ENCODE results near the gene BEST4.
"Not testable (repeated sequence)": the region's sequence is repeated elsewhere in the genome, so short reads cannot be mapped to it uniquely, and the experiment has no call there.

Gene BEST4

DNA sequence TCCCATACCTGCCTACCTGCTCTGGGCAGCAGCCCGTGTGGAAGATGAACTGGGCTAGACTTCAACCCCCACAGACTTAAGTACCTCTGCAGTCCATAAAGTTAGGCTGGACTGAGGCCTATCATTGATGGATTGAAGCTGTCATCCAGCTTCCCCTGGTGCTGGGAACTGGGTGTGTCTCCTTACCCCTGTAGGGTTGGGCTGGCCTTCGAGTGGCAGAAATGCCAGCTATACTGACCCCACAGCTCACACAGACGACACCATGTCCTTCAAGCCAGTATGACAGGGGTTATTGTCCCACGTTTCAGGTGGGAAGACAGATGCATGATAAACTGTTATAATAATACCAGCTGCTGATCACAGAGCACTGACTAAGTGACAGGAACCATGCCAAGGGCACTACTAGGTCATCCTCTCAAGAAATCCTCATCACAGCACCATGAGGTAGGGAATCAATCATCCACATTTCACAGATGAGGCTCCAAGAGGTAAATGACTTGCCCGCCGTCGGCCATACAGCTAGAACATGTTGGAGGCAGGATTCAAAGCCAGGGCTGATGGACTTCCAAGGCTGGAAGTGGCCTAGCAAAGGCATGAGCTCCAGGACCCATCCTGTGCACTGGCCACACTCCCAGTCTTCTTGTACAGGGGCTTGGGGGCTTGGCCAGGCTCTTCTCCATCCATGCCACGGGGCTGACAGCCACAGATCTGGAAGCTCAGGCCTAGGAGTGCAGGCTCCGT lies at the start of gene BEST4:
TSS of gene BEST4 (minus strand) at position 51 of the 741 bp plus-strand sequence. CDS start 465 bp downstream, outside the sequence.
- DNase-seq = no peak

DNA sequence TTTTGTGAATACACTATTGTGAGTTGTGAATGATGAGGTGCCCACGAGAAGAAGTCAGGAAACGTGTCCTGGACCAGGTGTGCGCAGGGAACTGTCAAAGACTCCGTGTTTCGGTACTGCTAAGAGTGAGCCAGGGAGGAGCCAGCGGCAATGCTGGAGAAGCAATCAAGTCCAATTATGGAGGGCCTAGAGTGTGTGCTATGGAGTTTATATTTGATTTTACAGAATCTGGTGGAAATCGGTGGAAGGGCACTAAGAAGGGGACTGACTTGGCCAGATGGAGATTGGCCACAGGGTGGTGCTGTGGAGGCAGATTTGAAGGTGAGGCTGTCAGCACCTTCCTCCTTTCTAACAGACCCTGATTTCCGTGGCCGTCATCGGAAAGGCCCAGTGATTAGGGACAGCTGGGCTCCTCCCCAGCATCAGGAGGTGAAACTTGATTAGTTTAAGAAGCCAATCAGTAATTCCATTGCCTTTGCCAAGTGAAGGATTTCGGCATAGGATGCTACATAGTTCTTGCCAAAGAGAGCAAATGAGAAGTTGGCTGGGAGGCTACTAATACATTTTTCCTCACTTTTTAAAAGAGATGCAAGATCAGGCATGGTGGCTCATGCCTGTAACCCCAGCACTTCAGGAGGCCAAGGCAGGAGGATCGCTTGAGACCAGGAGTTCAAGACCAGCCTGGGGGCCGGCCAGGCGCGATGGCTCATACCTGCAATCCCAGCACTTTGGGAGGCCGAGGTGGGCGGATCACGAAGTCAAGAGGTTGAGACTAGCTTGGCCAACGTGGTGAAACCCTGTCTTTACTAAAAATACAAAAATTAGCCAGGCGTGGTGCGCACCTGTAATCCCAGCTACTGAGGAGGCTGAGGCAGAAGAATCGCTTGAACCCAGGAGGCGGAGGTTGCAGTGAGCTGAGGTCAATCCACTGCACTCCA lies 48.0 kb upstream of the BEST4 start:
- peak; percentile 93 for DNase-seq

DNA sequence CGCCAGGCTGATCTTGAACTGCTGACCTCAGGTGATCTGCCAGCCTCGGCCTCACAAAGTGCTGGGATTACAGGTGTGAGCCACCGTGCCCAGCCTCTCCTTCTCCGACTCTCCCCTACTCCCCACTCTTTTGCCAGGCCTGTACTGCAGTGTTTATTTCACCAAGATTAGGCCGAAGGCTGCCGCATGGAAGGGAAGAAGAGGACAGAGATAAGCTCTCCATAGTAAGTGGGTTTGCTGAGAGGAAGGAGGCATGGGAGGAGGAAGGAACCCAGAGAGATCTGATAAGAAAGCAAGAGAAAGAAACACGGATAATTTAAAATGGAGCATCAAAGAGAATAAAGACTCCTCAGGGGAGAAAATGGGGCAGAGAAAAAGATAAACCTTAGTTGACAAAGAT lies 46.4 kb upstream of the BEST4 start:
- no peak for DNase-seq

DNA sequence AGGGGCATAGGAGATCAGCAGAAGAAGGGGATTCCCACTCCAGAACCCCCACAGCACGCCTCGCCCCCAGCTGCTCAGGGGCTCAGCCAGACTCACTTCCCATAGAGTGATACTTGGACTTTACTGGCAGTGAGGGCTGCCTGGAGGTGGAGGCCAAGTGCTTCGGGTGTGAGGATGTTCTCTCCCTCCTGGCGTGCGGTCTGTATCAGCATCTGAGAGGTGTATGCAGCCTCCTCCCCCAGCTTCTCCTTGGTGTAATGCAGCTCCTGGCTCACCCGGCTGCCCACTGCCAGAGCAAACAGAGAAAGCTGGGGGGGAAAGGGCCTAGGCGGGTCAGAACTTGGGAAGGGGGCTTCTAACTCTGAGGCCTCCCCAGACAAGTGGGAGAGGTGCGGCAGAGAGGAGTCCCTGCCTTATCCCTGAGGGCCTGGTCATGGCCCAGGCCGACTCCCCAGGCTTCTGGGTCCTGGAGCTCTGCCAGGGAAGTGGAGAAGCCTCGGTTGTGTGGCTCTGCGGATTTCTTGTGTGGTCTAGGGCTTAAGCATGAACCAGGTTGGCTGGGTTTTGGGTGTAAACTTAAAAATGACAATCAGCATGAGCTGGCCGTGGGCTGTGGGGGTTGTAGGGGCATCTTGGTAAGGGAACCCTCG lies 44.2 kb upstream of the BEST4 start:
- DNase-seq = no peak

DNA sequence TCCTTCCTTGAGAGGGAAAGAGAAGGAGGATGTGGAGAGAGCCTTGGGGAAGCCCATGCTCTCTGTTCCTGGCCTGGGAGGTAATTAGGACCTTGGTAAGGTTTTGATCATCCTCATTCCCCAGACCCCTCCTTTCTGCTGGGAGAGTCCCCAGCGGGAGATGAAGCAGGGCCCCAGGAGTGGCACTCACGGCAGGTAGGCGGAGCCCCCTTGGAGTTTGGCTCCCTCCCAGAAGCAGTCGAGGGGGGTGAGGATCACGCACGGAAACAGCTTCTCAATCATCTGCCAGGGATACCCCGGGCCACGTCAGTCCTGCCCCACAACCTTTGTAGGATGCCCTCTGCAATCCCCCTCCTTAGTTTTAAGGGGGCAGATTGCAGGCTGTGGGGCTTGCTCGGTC lies 43.5 kb upstream of the BEST4 start:
- no peak for DNase-seq

DNA sequence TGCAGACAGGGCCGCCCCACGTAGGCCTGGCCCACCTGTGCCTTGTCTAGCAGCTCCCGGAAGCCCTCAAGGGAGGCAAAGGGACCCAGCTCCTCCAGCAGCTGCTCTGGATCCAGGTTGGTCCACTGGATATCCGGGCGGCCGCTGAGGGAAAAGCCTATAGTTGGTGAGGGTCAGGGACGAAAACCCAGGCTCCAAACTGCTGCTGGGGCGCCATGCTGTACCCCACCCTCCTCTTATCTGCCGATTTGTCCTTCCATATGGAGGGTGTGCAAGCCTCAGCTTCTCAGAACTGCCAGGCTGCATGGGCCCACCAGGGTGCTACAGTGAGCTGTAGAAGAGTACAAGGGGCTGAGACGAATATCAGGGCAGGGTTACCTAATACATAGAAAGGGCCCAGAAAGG lies 42.9 kb upstream of the BEST4 start:
- DNase-seq = no peak

DNA sequence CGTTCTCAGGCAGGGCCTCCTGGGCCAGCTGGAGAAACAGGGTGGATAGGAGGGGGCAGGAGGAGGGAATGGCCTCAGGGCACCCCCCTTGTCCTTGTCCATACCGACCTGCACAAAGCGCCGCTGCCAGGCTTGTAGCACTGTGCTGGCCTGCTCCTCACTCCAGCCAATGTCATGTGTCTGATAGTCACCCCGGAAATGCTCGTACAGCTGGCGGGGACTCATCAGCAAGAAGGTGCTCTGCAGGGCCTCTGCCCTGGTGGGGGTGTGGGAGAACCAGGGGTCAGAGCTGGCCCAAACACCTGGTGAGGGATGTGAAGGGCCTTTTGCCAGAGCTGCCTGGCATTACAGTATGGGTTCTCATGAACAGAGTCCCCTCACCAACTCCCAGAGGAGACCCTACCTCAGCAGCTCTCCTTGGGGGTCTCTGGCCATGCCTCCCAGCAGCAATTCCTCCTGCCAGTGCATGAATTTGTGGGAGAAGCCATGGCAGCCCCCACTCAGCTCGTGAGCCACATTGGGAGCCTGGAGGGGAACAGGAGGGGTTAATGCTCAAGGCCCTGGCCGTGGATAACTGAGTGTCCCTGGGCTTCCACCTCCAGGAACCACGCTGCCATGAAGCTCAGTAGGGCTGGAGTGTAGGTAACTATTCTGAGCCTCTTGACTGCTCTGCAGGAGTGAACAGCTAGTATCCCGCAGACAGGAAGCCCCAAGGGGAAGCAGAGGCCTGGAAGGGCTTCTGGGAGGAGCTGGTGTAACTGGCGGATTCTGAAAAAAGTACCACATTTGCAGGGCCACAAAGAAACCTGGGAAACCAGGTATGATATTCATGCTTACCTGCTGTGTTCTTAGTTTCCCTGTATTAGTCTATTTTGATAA lies 41.8 kb upstream of the BEST4 start:
- no peak for DNase-seq

DNA sequence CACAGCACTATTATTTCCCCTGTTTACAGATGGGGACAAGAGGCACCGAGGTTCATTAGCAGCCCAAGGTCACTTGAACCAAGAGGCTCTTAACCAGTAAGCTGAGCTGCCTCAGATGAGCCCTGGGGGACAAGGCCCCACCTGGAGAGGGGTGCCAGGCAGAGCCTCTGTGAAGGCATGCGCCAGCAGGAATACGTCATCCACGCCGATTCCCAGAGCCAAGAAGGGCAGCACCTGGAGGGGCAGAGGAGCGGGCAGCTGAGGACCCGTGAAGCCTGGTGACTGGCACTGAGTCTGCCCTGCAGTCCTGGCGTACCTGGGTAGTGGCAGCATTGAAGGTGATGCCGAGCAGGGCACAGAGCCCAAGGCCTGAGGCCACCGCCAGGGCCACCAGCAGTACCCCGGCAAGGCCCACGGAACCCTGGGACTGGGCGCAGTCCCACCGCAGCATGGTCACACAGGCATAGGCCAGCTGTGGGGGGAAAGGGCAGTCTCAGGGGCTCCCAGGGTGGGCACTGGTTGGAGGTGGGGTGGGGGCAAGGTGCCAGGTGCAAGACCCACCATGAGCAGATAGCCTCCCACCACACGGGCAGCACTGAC lies 41.0 kb upstream of the BEST4 start:
- DNase-seq = no peak

DNA sequence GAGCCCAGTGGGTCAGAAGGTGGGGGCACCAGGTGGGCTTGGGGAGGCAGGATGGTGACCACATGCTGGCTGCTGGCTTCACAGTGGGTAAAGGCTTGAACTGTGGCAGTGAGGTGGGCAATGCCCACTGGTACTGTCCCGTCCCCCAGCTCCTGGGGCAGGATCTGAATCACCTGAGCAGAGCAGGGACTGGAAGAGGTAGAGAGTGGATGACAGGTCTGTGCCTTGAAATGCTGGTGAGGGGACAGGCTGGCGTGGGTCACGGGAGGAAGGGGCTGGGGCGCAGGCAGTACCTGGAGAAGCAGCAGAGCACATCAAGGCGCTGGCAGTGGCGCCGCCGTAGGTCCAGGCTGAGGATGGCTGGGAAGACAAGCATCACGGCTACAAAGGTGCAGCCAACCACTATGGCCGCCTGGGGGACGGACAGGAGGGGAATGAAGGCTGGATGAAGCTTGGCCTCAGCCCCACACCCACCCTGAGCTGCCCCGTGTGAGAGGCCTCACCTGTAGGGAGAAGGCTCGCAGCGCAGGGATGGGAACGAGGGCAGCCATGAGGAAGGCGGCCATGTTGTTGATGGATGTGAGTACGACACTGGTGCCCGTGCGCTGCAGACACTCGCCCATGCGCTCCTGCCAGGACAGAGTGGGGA lies 40.2 kb upstream of the BEST4 start:
- DNase-seq = no peak

DNA sequence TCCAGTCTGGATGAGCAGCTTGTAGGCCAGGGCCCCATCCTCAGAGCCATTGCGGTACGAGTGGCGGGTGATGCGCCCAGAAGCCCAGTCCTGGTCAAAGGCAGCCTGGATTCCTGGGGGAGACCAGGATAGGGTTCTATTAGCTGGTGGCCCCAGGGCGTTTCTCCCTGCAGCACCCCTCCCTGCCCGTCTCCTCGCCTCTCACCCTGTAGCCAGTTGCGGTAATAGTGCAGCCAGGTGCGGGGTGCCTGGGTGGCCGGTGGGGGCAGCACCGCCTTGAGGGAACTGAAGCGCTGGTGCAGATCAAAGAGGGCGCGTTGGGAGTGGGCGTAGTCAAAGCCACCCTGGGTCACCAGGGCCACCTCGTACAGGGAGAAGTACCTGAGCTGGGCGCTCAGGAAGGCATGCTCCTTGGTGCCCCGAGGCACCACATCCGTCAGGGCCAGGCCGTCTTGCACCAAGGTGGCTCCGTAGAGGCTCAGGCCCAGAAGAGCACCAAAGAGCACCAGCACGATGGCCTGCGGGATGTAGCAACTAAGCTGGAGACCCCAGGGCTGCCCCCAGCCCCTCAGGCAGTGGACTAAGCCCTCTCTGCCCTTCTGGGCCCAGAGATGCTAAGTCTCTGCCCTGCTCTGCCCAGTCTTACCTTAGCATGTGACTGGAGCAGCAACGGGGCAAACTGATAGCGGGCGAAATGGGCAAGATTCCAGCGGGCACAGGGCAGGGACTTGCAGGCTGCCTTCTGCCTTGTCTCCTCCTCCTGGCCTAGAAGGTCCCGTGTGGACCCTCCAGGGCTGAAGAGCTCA lies 39.4 kb upstream of the BEST4 start:
- DNase-seq = no peak

DNA sequence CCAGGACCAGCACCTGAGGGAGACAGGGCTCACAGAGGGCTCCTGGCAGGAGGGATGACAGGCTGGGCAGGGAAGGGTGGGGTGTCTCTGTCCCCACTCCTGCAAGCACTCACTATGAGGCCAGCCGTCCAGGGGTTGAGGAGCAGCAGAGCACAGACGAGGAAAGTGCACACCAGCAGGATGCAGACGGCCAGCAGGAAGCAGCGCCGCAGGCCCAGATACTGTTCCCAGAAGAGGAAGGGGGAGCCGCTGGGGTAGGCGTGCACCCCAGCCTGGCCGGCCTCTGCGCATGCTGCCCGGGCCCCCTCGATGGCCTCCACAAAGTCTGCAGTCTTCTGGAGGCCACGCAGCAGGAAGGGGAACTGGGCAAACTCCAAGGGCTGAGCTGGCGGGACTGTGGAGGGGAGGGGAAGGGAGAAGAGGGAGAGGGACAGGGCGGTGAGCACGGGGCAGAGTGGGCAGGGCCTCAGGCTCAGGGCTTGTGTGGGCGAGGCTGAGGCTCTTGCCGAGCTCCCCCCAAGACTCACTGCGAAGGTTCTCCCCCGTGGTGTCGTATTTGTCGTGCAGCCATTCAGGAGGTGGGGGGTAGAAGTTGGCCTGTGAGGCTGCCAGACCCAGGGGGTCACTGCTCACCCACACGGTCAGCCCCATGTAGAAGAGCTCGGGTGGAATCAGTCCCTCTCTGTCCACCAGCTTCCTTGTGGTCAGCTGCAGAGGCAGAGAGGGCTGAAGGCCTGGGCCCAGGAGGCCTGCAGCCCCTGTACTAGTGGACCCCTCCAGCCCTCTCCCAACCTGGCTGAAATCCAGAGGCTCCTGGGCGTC lies 38.6 kb upstream of the BEST4 start:
- no peak for DNase-seq

DNA sequence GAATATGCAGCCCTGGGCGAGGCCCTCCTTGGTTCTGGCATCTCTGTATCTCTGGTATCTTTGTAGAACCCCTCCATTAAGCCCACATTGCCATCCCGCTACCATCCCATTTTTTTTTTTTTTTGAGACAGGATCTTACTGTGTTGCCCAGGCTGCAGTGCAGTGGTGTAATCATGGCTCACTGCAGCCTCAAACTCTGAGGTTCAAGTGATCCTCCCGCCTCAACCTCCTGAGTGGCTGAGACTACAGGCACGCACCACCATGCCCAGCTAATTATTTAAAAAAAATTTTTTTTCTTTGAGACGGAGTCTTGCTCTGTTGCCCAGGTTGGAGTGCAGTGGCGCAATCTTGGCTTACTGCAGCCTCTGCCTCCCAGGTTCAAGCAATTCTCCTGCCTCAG lies 36.4 kb upstream of the BEST4 start:
- not testable (repeated sequence) for DNase-seq

DNA sequence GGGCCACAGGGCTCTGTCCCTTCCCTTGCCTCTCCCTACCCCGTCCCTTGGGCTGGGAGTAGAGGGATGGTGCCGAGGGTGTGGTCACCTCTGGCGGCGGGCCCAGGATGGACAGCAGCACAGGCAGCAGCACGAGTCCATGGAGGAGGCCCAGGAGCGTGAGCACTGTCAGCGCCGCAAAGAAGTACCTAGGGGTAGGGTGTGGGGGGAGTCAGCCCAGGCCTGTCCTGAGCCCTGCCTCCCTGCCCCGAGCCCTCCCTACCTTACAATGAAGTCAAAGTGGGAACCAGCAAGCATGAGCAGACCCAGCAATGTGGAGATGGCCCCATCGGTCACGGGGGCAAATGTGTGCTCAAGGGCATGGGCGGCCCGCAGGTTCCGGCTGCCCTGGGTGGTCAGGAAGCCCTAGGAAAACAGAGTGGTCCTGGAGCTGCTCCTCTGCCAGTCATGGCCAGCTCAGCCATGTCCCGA lies 35.0 kb upstream of the BEST4 start:
- no peak for DNase-seq

DNA sequence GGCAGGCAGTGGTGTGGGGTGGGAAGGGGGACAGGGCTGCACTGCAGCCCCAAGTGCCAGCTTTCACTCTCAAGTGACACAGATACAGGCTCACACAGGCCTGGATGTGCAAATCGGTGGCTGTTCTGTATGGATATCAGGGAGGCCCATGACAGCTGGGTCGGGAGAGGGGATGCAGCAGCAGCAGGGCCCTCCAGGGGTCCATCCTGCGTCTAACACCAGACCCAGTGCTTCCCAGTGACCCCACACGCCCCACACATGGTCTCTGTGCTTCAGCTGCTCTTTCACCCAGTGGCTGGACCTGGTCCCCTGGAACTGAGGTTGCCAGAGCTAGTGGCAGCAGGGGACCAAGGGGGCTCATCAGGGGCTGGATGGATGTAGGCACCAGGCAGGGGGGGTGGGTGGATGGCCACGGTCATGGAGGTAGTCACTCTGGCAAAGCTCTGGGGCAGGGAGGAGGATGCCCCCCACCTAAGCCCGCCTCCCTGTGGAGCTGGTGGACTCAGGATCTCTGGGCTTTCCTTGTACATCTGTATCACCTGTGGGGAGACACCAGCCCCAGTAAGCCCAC lies 34.2 kb upstream of the BEST4 start:
- DNase-seq = no peak

DNA sequence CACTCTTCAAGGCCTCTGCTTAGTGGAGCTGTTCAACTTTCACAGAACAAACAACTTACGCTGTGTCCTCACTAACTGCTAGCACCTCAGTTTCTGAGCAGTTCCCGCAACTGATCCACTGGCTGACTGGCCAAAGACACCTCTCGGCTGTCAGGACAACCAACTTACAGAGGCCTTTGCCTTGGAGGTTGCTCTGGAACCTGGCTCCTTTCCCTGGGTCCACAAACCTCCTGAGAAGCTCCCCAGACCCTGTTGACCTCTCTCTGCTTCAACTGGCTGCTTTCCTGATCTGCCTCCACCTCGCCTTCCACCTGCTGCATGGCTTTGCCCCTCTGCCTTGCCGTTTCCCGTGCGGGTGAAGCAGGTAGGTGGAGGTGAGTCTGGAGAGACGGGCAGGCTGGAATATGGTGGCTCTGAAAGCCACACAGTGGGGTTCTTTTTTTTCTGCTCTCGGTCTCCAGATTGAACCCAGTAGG lies 33.3 kb upstream of the BEST4 start:
- no peak for DNase-seq

DNA sequence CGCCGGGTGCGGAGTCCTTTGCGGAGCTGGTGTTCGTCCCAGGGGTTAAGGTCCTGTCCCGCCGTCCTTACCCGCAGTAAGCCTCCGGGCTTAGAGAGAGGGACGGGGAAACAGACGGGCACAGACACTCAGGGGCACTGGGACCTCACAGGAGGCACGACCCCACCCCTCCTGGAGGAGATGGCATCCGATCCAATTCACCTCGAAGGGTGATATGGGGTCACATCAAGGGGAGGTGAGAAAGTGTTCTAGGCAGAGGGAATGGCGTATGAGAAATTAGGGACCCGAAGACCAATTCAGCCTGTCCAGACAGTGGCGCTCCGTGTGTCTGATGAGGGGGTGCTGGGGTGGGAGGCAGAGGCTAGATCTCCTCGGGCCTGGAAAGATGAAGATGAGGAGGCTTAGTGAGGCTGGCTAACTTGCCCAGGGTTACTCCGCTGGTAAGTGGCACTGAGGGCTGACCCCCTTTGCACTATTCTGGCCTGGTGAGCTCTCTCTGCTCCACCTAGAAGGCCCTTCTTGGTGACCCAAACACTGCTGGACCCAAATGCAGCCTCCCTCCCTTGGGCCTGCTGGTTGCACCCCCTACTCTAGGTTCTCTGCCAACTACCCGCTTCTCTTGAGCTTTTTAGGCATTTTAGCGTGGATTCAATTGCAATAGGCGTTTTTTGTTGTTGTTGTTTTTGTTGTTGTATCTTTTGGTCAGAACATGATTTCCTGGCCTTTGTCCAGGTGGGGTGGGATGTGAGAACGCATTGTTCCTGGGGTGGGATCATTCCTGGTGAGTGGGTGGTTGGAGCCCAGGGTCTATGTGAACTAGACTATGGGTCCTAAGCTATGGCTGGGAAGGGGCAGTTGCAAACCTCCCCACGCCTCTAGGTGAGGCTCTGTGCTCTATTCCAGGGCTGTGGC lies 32.6 kb upstream of the BEST4 start:
- DNase-seq = no peak

DNA sequence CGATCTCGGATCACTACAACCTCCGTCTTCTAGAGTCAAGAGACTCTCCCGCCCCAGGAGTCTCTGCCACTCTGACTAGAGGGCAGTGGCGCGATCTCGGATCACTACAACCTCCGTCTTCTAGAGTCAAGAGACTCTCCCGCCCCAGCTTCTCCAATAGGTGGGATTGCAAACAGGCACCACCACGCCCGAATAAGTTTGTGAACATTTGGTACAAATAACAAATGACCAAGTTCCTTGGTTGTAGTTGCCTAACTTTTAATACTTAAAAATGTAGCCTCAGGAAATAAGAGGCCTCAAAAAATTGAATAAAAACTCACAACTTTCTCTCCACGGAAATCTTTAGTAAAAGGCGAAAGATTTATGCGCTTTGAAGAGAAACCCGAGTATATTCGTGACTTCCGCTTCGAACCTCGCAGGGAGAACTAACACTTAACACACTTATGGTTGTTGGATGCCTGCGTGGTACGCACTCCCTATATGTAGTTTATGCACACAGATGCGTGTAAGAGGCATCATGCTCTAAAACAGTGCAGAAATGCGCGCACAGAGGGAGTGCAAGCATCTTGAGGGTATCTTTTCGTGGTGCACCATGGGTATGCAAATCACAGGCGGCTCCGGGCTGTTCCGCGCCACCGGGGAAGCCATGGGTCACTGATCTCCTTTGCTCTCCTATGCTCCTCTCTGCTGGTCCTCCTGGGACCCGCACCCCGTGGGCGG lies 31.8 kb upstream of the BEST4 start:
- DNase-seq = peak; percentile 79

Data from CD4-positive, alpha-beta T cell treated with Interleukin-6 for 4 hours (primary cell).